Lower leg skin (tissue), 4 donors: Measurements from ENCODE around the gene NPY5R. TPM values are rescaled to one million over a fixed set of nuclear protein-coding genes. Genes with fewer than 3 reads are reported as not detected.

Experiments
- DNase-seq, 2 donors: peaks; one replicate each; pipeline ENCODE4 v3.0.0-alpha.2; 2019; ENCODE audit warnings: low spot score in 2 of 2
- H3K4me3 ChIP-seq: fragments of 200-600 bp; sonication (generic); 2 replicates; pipeline ENCODE4 v1.5.1; 2017; ENCODE audit warnings: mild to moderate bottlenecking, low read depth; ENCODE audit not compliant: poor library complexity, severe bottlenecking
- POLR2A ChIP-seq, 2 donors: fragments of 450-650 bp; IDR thresholded peaks; one replicate each; pipeline ENCODE4 v1.6.1; 2016 to 2017; ENCODE audit warnings: antibody characterized with exemption in 2 of 2, mild to moderate bottlenecking in 1 of 2, moderate library complexity in 1 of 2
- WGBS, 2 donors: methylation state at CpG; one replicate each; pipeline ENCODE4 v1.1.5; 2018; 5-methylcytosine and 5-hydroxymethylcytosine counted together
- intact Hi-C: fragments of 100-400 bp; cut with DNase I; formaldehyde crosslinking; loops from one replicate; pipeline ENCODE4 v1.15.0; 2023; ENCODE audit warnings: low total_unique reads
- total RNA-seq, 4 donors: library from RNA; depleted of rRNA; stranded (reverse); fragments of >200 nt; gene quantifications; one replicate each; pipeline ENCODE4 v1.1.0, GENCODE V29; 2016
- TF ChIP-seq, protein P1 (sequence below), 3 donors: fragments of 450-650 bp; IDR thresholded peaks; one replicate each; pipeline ENCODE4 v1.5.1; 2016; ENCODE audit warnings: antibody characterized with exemption in 3 of 3, mild to moderate bottlenecking in 3 of 3, moderate library complexity in 2 of 3

The NPY5R gene
- total RNA-seq, 4 donors from 2014 or later, result 0.80 to 1.4 (median 0.83) TPM; not detected in 1

DNA sequence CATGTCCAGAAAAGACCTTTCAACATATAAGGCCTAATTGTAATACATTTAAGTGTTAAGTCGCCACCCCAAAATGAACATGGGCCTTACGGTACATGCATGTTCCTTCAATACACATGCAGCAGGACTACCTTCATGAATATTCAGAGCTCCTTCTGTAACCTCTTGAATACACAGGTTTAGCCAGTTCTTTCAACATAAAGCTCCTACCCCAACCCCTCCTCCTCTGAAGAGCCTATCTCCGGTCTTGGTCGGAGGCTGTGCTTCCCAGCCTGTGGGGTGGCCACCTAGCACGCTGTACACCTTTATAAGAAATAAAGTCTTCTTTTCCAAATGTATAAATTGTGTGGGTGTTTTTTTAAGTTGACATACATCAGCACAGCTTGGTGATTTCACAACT is 28.3 kb downstream of the NPY5R start:
- WGBS, 2 donors, result 65 to 90% methylated on average over 5 of the region's 5 CpGs
- TF ChIP-seq POLR2A (IDR thresholded peaks at IDR 0.05), result no peak
- TF ChIP-seq, protein P1, sequence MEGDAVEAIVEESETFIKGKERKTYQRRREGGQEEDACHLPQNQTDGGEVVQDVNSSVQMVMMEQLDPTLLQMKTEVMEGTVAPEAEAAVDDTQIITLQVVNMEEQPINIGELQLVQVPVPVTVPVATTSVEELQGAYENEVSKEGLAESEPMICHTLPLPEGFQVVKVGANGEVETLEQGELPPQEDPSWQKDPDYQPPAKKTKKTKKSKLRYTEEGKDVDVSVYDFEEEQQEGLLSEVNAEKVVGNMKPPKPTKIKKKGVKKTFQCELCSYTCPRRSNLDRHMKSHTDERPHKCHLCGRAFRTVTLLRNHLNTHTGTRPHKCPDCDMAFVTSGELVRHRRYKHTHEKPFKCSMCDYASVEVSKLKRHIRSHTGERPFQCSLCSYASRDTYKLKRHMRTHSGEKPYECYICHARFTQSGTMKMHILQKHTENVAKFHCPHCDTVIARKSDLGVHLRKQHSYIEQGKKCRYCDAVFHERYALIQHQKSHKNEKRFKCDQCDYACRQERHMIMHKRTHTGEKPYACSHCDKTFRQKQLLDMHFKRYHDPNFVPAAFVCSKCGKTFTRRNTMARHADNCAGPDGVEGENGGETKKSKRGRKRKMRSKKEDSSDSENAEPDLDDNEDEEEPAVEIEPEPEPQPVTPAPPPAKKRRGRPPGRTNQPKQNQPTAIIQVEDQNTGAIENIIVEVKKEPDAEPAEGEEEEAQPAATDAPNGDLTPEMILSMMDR (IDR thresholded peaks at IDR 0.05), result no peak
- intact Hi-C loops, result no loop called here
- no peak for DNase-seq
- H3K4me3 ChIP-seq, result no peak overlapping the region

GRCh38 chr4:163378661-163379060 is 35.0 kb downstream of the NPY5R start:
- TF ChIP-seq, protein P1 (IDR thresholded peaks at IDR 0.05), result no peak
- no peak for TF ChIP-seq POLR2A (IDR thresholded peaks at IDR 0.05)
- intact Hi-C loops, result no loop called here
- no peak for DNase-seq
- H3K4me3 ChIP-seq, result no peak overlapping the region

- intact Hi-C loops, result no loop called here
- no peak overlapping the region for H3K4me3 ChIP-seq
- WGBS, 2 donors, result 54 to 77% methylated on average over 5 of the region's 5 CpGs
- TF ChIP-seq POLR2A (IDR thresholded peaks at IDR 0.05), result no peak
- TF ChIP-seq, protein P1 (IDR thresholded peaks at IDR 0.05), result no peak
- no peak for DNase-seq
Measured at GRCh38 chr4:163380703-163381102, 37.0 kb downstream of the NPY5R start.

GRCh38 chr4:163382178-163382869 is 38.6 kb downstream of the NPY5R start:
- intact Hi-C loops, result no loop called here
- 85 to 86% methylated on average over 7 of the region's 7 CpGs for WGBS, 2 donors
- TF ChIP-seq, protein P1 (IDR thresholded peaks at IDR 0.05), result no peak
- TF ChIP-seq POLR2A (IDR thresholded peaks at IDR 0.05), result no peak
- DNase-seq, result no peak
- no peak overlapping the region for H3K4me3 ChIP-seq

GRCh38 chr4:163384434-163384833 is 40.7 kb downstream of the NPY5R start:
- intact Hi-C loops, result no loop called here
- no peak overlapping the region for H3K4me3 ChIP-seq
- no peak for DNase-seq
- TF ChIP-seq POLR2A (IDR thresholded peaks at IDR 0.05), result no peak
- TF ChIP-seq, protein P1 (IDR thresholded peaks at IDR 0.05), result no peak
- 80 to 88% methylated on average over 5 of the region's 5 CpGs for WGBS, 2 donors

DNA sequence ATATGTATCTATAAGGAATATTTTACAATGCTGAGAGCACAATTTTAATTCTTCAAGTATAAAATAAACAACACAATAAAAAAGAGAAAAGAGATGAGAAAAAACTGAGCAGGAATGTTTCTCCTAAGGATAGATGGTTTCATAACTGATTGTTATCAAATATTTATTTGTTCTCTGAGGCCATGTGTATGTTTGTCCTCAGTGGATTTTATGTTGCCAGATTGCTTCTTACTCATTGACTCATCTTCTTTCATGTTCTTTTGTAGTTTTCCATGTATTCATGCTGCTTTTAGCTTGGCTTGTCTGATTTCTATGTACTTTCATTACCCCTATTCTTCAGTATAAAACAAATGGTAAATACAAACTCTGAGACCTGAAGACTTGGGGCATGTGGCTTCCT is 41.2 kb downstream of the NPY5R start:
- intact Hi-C loops, result no loop called here
- H3K4me3 ChIP-seq, result no peak overlapping the region
- TF ChIP-seq POLR2A (IDR thresholded peaks at IDR 0.05), result no peak
- TF ChIP-seq, protein P1 (IDR thresholded peaks at IDR 0.05), result no peak
- DNase-seq, result no peak
